Measurements from ENCODE around the gene AUNIP.

Gene AUNIP

DNA sequence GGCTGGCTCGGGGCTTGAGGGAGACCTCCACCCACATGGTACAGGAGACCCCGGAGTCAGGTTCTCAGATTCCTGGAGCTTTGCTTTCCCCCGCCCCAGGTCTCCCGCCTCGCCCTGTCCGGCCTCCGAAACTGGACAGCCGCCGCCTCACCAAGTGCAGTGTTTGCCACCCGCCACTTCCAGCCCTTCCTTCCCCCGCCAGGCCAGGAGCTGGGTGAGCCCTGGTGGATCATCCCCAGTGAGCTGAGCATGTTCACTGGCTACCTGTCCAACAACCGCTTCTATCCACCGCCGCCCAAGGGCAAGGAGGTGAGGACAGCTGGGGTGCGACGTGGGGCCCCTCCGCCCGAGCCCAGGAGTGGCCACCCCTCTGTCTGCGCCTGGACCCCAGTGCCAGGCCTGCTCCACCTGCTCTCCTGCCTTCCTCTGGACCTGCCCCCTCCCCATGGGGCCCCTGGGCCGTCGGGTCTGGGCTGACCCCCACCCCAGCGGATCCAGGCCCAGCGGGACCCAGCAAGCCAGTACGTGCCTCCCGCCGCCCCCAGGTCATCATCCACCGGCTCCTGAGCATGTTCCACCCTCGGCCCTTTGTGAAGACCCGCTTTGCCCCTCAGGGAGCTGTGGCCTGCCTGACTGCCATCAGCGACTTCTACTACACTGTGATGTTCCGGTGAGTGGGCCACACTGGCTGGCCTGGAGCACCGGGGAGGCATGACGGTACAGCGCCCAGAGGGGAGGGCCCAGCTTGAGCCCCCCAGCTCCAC, 50.6 kb downstream of the AUNIP start:
- no peak for DNase-seq

DNA sequence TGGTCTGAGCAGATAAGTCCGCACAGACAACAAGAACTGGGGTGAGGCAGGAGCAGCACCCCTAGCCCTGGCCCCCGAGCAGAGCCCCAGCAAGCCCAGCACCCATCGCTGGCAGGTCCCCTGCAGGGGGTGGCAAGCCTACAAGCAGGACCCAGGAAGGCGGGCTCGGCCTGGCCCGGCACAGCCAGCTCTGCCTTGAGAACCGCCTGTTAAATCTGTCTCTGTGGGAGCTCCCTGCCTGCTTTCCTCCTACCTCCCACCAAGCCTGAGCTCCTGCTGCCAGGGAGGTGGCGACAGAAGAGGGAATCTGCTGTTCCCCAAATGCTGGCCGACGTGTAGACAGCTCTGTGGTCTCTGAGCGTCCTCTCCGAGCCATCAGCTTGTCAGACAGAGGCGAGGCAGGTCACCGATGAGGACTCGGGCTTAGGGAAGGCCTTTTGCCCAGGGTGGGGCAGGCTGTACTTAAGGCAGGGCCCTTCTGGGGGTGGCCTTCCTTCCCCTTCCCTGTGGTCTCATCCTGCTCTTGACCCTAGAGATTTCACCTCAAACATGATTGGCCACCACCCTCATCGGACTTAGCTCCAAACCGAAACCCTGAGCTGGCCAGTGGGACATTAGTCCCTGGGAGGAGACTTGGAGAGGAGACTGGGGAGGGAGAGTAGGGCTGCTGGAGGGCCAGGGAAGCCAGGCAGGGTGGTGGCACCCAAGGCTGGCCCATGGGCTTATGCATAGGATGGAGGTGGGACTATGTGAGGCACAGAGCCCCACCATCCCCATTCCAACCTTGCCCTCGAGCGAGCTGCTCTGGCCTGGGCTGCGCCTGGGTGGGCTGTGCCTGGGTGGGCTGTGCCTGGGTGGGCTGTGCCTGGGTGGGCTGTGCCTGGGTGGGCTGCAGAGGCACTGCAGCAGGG, 51.5 kb downstream of the AUNIP start:
- DNase-seq, result no peak

DNA sequence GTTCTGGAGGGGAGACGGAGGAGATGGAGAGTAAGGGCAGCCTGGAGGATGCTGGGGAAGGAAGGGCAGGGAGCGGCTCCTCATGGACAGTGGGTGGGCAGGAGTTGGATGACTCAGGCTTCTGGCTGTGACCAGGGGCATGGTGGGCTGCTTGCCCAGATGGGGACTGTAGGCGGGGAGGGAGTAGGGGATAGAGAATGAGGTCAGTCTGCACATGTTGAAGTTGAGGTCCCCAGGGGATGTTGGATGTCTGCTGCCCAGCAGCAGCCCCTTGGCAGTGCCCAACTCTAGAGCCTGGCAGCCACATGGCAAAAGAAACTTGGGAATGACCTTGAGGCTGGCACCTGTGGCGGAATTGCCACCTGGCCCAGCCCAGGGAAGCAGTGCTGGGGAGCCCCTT, 52.8 kb downstream of the AUNIP start:
- DNase-seq, result peak; percentile 69

DNA sequence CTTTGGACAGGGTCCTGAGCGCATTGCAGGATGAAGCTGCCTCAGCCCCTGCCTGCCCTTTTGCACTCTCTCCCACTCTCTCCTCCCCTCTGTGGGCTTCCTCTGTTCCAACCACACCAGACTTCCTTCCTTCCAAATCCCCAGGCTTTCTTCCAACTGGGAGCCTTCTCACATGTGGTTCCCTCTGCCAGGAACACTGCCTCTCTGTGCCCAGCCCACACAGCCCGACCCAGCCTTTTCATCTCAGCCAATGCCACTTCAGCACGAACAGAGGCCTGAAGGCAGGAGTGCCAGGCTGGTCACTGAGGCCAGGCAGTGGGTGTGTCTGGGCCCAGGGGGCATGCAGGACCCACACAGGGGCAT, 53.4 kb downstream of the AUNIP start:
- DNase-seq, result peak; percentile 34

DNA sequence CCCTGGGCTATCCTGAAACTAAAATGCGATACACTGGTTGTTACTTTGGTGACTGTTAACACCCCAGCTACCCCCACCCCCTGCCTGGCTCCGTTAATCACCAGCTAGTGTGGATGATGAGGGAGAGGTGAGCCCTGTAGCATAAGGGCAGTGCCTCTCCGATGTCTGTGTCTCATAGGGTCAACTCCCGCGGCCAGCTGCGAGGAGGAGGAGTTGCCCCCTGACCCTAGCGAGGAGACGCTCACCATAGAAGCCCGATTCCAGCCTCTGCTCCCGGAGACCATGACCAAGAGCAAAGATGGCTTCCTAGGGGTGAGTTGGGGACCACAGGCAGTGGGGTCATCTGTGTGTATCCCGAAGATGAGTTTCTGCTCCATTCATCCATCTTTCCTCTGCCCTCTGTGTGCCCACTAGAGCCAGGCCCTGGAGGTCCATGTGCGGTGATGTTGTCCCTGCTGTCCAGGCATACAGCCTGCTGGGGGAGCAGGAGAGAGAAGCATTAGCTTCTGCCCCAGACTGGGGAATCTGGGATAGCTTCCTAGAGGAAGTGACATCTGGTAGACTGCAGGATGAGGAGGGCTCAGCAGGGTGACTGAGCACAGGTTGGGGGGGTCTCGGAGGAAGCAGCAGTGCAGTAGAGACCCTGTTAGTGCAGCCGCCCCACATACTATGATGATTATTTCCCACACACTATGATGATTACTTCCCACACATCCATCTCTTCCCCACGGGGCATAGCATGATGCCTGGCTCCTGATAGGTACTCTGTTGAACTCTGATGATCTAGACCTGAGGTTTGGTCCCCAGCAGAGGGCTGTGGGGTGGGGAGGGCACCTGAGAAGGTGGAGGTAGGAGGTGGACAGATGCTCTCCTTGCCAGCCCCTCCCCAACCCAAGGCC, 54.0 kb downstream of the AUNIP start:
- DNase-seq, result no peak

DNA sequence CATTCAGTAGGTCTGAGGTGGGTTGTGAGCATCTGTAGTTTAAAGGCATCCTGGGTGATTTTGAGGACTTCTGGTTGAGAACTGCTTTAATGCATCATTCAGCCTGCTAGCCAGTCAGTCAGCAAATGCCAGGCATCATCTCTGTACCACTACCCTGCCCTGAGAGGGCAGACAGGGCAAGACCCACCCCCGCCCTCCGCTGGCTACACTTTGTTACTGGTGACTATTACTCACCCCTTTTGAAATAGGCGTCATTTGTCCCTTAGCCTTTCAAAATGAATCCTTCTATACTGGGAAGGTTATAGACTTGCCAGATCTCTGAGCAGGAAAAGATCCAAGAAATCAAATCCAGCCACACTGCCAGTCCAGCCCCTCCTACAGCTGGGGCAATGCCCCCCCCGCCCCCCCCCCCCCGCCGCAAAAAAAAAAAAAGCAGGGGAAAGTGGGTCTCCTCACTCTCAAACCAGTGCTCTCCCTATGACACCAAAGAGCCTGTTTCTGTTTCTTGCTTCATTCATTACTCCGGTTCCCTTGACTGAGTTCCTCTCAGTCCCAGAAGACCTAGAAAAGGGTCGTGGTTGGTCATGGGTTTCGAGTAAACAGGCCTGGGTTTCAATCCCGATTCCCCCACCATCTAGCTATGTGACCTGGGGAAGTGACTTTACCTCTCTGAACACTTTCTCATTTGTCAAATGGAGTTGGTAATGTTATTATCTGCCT, 54.9 kb downstream of the AUNIP start:
- DNase-seq, result no peak

DNA sequence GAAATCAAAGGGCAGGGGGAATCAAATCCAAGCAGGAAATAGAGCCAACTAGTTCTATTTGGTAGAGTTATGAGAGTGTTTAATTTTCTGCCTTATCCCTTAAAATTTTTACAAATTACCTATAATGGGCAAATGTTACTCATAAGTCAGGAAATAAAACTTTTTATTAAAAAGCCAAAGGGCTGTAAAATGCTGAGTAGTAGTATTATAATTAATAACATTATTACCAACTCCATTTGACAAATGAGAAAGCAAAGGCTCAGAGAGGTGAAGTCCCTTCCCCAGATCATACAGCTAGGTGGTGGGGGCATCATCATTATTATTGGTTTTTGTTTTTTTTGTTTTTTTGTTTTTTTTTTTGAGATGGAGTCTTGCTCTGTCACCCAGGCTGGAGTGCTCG, 55.9 kb downstream of the AUNIP start:
- DNase-seq, result no peak

DNA sequence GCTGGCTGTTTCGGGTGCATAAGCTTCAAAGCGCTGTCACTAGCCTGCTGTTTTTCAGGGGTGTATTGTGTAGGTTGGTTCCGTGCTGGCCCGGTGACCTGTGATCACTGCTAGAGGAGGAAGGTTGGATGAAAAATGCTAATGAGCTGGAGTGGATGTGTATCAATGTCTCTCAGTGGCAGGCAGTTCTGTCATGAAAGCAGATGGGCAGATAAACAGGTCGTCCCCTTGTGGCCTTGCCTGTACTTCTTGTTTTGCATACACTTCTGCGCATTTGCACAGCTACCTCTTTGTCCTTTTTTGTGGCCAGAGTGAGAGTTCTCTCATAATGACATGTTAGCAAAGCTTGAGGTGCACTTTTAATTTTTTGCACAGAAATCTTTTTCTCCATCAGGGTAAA, 56.3 kb downstream of the AUNIP start:
- no peak for DNase-seq

DNA sequence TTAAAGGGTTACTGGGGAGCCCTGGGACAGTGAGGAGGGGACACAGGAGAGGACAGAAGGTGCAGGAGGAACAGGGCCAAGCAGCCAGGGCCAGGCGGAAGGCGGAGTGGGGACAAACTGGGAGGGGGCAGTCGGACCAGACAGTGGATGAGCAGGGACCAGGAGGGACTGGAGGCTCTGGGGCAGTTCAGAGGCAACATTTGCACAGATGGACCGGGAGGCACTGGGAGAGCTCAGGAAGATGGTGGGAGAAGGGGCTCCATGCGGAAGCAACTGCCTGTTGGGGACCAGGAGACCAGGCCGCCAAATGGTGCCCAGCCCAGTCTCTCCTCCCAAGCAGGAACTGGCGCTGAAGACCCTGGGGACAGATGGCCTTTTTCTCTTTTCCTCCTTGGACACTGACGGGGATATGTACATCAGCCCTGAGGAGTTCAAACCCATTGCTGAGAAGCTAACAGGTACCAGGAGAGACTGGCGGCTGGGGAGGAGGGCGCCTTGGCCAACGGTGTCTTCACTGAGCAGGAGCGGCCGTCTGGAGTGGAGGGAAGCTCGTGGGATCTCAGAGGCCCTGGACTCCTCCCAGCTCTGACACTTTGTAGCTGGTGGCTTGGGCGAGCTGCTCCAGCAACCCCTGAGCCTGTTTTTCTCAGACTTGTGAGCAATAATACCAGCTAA, 58.4 kb downstream of the AUNIP start:
- no peak for DNase-seq

DNA sequence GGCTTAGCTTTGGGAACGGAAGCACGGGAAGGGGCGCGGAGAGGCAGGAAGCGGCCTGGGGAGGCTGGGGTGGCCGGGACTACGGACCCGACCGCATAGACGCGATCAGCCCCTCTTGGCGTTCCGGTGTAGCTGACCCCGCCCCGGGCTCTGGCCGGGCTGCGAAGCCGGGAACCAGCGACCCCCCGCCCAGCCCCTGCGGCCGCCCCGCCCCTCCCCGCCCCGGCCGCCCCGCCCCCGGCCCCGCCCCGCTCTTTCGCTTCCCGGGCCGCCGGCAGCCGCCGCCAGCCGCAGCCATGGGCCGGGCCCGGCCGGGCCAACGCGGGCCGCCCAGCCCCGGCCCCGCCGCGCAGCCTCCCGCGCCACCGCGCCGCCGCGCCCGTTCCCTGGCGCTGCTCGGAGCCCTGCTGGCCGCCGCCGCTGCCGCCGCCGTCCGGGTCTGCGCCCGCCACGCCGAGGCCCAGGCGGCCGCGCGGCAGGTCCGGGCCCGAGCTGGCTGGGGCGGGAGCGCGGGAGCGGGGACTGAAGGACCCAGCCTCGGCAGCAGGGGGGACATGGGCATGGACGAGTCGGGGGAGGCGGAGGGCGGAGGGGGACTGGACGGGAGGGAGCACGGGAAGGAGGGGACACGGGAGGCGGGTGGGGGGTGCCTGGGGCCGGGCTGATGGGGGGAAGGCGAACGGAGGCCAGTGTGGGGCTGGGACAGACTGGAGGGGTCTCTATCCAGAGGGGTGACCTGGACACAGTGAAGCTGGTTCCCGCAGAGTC, 59.1 kb downstream of the AUNIP start, which contains the start of gene SELENON:
SELENON (plus strand) TSS at position 259 of the 768 bp plus-strand sequence; CDS start at position 297, 38 bp downstream.
- DNase-seq, result peak; percentile 55

DNA sequence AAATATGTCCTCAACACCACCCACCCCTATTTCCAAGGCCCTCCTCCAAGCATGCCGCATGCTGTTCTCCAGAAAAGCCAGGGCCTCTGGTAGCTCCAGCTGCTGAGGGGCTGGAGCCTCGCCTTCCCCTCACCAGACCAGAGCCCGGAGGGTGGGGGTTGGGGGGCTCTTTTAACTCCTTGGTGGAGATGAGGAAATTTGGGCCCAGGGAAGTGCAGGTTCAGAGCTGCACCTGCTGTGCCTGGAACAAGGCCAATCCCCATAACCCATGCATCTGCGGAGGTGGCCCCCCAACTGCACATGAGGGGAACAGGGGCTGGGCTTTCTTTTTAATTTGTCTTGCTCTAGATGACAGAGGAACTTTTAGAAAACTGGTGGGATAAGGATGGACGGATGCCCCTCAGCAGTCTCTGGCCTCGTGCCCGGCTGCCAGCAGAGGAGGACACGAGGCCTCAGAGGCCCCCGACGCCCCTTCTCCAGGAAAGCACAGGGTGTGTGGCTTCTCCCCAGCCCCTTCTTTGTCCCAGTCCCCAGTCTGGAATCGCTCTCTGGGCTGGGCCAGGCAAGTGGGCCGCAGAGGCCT, 59.8 kb downstream of the AUNIP start:
- no peak for DNase-seq

DNA sequence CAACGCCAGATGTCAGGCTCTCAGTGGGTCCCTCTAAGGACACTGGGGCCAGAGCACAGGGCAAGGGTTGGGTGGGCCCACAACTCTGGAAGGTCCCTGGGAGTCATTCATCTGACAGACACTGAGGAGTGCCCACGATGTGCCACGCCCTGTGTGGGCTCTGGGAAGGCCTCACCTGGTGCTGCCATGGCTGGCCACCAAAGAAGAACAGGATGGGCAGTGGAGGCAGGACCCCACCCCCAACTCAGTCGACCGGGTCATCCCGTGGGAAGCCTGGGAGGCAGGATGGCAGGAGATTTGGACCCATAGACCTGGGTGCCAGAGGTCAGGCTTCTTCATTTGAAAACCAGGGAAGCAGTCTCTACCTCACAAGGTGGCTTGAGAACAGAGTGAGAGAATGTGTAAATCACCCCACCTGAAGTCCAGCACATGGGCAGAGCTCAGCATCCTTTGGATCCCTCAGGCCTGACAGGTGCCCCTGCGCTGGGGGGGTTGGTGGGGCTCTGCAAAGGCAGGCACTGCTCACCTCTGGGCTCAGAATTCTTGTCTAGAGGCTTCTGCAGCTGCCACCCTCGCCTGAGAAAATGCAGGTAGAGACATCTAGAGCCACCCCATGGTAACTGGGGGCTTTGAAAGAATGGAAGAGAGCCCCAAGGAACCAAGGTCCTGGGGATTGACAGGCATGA, 60.4 kb downstream of the AUNIP start:
- no peak for DNase-seq

DNA sequence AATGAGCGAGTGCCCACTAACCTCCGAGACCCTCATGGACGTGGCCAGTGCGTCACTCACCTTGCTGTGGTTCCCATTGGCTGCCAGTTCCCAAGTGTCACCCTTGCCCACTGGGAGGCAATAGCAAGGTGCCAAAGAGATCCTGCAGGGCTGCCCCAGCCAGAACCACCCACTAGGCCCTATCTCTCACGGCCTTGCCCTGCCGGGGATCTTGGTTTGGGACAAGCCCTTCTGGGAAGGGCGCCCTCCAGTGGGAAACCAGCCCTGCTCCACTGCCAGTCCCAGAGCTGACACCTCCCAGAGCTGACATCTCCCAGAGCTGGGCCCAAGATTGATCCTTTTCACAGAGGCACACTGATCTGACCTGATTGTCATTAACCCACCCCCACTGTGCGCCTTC, 61.3 kb downstream of the AUNIP start:
- DNase-seq, result peak; percentile 28

DNA sequence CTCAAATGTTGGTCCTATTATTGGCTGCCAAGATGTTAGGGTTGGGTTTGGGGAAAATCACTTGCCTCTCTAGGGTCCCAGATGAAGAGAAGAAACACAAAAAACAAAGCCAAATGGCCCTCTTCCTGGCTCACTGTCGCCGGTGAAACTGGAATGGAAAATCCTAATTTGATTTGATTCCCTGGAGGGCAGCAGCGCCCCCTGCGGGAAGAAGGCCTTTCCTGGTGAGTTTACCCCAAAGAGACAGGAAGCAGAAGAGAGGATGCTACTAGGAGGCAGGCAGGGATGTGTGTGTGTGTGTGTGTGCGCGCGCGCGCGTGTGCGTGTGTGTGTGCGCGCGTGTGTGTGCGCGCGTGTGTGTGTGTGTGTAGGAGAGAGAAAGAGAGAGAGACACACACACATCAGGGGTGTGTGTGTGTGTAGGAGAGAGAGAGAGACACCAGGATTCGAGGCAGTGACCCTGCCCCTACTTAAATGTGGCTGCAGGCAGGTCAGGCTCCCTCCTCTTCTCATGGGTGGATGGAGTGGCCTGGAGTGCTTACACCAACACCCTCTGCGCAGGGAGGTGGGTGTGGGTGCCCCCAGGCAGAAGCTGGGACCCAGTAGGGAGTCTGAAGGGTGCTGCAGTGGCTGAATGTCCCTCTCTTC, 62.3 kb downstream of the AUNIP start:
- peak; percentile 76 for DNase-seq

DNA sequence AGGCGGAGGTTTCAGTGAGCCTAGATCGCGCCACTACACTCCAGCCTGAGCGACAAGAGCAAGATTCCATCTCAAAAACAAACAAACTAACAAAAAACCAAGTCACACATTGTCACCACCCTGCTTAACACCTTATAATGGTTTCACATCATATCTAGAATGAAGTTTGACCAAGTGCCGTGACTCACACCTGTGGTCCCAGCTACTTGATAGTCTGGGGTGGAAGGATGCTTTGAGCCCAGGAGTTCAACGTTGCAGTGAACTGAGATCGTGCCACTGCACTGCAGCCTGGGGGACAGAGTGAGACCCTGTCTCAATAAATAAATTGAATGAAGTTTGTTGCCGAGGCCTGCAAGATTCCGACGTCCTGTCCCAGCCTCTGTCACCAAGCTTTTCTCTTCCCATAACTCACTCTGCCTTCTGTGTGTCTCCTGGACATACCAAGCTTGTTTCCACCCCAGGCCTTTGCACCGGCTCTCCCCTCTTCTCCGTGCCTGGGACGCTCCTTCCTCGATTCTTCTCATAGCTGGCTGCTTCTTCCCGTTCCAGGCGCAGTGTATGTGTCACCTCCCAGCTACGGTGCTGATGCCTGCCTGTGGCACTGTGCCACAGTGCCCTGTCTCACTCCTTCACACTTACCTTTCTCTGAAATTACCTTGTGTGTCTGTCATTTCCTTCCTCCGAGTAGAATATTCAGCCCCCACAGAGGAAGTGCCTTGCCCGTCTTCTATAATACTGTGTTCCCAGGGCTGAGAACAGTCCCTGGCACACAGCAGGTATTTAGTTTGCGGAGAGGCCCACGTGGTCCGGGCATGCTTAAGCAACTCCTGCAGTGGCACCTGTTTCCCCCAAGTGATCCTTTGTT, 63.1 kb downstream of the AUNIP start:
- DNase-seq, result no peak

DNA sequence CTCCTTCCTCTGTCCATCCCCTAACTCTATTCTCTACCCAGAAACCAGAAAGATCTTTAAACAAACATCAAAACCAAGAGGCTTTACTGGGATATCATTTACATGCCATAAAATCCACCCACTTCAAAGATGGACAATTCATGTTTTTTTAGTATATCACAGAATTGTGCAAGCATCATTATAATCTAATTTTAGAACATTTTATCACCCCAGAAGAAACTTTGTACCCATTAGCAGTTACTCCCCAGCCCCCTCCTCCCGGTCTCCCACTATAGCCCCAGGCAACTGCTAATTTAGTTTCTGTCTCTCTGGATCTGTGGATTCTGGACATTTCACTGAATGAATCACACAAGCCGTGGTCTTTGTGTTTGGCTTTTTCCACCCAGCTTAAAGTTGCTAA, 64.0 kb downstream of the AUNIP start:
- DNase-seq, result peak; percentile 38

DNA sequence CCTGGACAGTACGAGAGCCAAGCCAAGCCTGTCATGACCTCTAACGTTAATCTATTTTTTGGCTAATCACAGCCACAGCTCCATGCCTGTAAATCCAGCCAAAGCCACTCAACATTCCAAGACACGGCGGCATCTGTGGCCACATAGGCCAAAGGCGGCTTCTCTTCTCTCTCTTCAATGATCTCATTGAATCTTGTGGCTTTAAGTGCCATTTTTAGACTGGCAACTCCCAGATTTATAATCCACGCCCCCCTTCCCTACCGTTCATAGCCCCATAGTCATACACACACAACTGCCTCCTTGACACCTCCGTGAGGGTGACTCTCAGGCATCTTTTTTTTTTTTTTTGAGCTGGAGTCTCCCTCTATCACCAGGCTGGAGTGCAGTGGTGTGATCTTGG, 64.9 kb downstream of the AUNIP start:
- DNase-seq, result peak; percentile 20

DNA sequence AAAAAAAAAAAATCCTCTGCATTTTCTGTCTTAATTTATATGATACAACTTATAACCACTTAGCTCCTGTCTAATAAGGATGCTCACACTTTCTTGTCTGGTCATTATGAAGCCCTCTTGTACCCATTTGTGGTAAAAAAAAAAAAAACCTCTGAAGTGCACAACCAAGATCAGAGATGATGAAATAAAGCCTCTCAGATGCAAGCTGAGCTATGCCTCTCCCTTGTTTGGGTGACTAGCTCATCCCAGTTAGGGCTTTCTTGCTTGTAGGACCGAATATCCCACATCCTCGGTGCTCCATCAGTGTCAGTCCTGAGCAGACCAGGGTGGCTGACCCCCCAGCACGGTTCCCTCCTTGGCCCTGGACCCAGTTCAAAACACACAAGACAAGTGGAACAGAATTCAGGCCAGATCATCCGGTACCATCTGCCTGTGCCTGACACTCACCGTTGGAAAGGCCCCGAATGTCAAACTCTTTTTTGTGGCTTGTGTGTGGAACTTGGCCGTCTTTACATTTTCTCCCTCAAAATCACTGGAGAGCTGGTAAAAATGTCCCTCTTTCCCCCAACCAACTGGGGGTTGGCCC, 65.6 kb downstream of the AUNIP start:
- no peak for DNase-seq

Data from fibroblast of skin of scalp (primary cell).